PC-3 (cell line): ENCODE measurements around the gene SLC38A6.

Experiments used
- CTCF ChIP-seq: fragments of 300-600 bp; sonication (generic); conservative IDR thresholded peaks from 2 replicates; pipeline ENCODE4 v1.5.1; 2017; ENCODE audit warnings: antibody characterized with exemption, low read depth, mild to moderate bottlenecking, low read length
- EZH2 ChIP-seq: fragments of 300-600 bp; sonication (generic); IDR thresholded peaks from one replicate; pipeline ENCODE4 v1.6.1; 2017; ENCODE audit warnings: antibody characterized with exemption, mild to moderate bottlenecking, low read length; ENCODE audit not compliant: unreplicated experiment
- EZH2phosphoT487 ChIP-seq: fragments of 300-600 bp; sonication (generic); IDR thresholded peaks from 2 replicates; pipeline ENCODE4 v1.6.1; 2018; ENCODE audit warnings: mild to moderate bottlenecking, antibody characterized with exemption, low read length, borderline replicate concordance

- TF ChIP-seq CTCF (no peak), EZH2 (no peak), EZH2phosphoT487 (no peak)
Measured at GRCh38 chr14:60951776-60952435, 29.1 kb upstream of the SLC38A6 start.
